CD4-positive, alpha-beta T cell treated with Interferon gamma for 1 hour (primary cell): ENCODE results near the gene IL21R.
A peak's percentile ranks its signal among the peaks of the same experiment; 100 is the strongest.

ENCODE experiments used
- DNase-seq: peaks from one replicate; pipeline ENCODE4 v3.0.0-alpha.2; 2020

Gene IL21R

GRCh38 chr16:27401768-27402568 is at the start of gene IL21R:
Gene IL21R (plus strand): TSS chr16:27402174. CDS start chr16:27430072, 27,898 bp downstream.
- peak; percentile 91 for DNase-seq

DNA sequence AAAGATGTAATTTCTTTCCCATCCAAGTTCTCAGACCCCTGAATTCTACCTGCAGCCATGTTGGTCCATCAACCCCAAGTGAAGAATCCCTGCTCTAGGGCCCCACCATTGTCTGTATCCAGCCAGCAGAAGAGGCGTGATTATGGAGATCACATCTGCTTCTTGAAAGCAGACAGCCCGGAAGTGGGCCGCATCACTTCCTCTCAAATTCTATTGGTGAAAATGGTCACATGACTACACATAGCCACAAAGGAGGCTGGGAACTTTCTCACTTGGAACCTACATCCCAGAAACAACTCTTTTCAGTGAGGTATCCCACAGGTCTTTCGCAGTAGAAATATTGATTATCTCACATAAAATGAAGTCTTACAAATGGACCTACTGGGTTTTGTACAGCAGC is 48.1 kb upstream of the IL21R start:
- no peak for DNase-seq

GRCh38 chr16:27355610-27356009 is 46.4 kb upstream of the IL21R start:
- DNase-seq = peak; percentile 47

DNA sequence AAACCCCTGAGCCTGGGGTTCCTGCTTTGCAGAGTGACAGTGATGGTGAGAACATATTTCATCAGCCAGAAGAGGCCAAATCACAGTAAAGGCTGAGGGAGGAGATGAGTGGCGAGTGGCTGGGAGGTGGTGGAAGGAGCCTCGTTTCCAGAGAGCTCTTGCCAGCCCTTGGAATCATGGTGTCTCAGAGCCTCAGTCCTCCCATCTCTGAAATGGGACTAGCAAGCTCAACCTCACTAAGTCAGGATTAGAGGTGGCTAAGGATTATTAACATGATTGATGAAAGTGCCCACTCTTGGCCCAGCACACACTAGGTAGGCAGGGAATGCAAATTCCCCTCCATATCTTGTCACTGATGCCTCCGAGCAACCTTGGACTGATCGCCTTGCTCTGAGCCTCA is 45.2 kb upstream of the IL21R start:
- DNase-seq = no peak

DNA sequence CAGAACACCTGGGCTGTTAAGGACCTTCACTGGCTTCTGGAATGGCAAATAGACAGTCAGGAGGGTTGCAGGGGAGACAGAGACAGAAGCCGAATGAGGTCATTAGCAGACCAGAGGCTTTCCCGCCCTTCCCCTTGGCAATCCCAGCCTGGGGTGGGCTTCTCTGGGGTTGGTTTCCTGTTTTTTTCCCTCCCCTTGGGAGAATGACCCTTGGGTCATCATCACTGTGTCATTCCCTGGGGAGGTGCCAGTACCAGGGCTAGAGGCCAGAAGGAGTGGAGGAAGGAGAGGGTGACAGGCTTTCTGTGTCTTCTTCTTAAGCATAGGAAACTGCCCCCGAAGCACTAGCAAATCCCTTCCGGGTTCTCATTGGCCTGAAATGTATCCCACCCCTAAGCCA is 42.9 kb upstream of the IL21R start:
- no peak for DNase-seq

DNA sequence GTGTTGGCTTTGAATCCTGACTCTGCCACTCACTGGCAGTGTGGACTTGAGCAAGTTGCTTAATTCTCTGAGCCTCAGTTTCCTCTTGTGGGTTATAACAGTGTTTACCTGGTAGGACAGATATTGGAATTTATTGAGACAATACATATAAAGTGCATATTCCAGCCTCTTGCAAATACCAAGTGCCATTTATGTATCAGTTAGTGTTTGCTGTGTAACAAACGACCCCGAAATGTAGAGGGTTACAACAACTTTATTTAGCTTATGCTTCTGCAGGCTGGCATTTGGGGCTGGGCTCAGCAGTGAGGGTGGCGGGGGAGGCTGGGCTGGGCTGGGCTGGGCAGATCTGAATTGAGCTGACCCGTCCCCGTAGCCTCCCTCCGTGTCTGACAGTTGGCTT is 42.4 kb upstream of the IL21R start:
- DNase-seq = no peak

- DNase-seq = no peak
Measured at GRCh38 chr16:27361987-27362386, 40.0 kb upstream of the IL21R start.

DNA sequence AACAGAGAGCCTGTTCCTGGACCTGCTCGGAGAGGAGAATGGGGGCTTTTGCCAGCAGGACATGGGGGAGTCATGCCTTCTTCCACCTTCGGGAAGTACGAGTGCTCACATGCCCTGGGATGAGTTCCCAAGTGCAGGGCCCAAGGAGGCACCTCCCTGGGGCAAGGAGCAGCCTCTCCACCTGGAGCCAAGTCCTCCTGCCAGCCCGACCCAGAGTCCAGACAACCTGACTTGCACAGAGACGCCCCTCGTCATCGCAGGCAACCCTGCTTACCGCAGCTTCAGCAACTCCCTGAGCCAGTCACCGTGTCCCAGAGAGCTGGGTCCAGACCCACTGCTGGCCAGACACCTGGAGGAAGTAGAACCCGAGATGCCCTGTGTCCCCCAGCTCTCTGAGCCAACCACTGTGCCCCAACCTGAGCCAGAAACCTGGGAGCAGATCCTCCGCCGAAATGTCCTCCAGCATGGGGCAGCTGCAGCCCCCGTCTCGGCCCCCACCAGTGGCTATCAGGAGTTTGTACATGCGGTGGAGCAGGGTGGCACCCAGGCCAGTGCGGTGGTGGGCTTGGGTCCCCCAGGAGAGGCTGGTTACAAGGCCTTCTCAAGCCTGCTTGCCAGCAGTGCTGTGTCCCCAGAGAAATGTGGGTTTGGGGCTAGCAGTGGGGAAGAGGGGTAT is 39.3 kb upstream of the IL21R start:
- DNase-seq = no peak

GRCh38 chr16:27363246-27363632 is 38.7 kb upstream of the IL21R start:
- DNase-seq = no peak

DNA sequence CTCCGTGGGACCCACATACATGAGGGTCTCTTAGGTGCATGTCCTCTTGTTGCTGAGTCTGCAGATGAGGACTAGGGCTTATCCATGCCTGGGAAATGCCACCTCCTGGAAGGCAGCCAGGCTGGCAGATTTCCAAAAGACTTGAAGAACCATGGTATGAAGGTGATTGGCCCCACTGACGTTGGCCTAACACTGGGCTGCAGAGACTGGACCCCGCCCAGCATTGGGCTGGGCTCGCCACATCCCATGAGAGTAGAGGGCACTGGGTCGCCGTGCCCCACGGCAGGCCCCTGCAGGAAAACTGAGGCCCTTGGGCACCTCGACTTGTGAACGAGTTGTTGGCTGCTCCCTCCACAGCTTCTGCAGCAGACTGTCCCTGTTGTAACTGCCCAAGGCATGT is 38.2 kb upstream of the IL21R start:
- DNase-seq = no peak

DNA sequence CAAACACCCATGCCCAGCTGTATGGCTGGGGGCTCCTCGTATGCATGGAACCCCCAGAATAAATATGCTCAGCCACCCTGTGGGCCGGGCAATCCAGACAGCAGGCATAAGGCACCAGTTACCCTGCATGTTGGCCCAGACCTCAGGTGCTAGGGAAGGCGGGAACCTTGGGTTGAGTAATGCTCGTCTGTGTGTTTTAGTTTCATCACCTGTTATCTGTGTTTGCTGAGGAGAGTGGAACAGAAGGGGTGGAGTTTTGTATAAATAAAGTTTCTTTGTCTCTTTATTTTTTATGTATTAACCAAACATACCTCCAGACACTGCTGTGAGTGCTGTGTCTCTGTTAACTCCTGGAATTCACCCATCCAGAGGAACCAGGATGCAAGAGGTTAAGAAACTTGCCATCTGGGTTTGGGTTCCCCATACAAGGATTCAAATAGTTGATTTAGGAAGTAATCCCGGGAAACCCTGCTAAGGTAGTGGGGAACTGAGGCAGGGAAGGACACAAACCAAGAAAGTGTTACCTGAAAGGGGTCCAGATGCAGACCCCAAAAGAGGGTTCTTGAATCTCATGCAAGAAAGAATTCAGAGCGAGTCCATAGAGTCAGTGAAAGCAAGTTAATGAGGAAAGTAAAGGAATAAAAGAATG is 37.4 kb upstream of the IL21R start:
- DNase-seq = no peak

DNA sequence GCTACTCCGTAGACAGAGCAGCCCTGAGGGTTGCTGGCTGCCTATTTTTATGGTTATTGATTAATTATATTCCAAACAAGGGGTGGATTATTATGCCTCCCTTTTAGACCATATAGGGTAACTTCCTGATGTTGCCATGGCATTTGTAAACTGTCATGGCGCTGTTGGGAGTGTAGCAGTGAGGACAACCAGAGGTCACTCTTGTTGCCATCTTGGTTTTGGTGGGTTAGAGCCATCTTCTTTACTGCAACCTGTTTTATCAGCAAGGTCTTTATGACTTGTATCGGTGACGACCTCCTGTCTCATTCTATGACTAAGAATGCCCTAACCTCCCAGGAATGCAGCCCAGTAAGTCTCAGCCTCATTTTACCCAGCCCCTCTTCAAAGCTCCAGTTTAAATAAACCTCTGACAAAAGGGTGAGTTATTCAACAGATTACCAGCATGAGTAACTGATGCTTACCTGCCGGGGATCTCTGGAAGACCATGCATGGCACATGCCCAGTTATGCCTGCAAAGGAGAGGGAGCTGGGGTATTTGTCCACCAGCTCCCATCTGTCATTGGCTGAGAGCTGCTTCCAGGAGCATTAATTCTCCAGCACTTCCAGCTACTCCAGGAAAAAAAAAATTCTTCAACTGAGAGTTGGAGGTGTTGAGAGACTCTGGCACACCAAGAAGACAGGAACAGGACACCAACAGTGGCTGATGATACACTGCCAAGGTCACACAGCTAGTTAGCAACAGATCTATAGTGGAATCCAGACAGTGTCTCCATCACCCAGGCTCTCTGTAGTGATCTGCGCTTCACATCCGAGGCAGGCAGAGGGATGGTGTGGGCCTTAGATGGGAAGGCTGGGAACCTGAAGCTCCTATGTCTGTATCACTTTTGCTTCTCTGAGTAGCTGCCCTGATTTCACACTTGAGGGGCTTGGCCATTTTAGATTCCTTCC is 36.6 kb upstream of the IL21R start:
- DNase-seq = no peak

GRCh38 chr16:27366687-27367460 is 35.1 kb upstream of the IL21R start:
- DNase-seq = no peak

DNA sequence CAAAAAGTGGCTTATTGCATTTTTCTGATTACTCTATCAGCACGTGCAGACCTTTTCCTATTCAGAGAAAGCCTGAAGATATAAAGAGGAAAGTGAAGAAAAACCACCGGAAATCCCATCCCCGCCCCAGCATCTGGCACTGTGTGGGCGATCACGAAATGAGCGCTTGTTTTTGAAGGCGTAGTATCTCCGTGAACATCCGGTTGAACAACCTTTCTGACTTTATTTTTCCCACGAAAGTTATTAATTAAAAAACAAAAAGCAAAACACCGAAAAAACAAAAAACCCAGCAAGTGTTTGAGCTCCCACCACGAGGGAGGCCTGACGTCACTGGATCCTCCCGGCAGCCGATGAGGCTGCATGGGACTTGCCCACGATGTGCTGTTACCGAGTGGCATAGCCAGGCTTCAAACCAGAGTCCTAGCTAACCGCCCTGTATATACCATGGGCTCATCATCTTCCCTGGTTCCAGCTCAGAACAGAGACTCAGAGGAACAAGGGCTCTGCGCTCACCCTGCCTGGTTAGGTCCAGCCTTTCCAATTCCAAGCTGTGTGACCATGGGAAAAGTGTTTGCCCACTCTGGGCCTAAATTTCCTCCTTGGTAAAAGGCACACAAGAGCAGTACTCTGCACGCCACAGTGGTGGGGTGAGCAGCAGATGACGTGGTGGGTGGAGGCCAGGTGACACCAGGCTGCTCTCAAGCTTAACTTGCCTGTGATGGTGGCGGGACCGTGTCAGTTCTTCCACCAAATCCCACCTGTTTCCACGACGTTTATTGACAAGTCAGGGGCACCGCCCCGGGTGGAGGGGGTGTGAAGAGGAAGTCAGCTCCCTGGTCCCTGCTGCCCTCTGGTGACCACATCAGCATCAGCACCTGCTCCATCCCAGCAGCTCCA is 34.3 kb upstream of the IL21R start:
- DNase-seq = peak; percentile 90

DNA sequence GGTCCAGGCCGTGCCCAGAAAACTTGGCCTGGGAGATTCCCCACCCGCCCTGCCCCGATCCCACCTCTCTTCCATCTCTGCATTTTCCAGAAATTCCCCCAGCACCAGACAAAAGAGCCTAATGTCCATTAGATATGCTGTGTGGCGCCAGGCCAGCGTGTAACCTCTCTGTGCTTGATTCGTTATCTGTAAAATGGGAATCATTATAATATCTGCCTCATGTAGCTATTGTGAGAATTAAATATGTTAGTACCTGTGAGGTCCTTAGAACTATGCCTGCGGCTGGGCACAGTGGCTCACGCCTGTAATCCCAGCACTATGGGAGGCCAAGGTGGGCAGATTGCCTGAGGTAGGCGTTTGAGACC is 33.6 kb upstream of the IL21R start:
- no peak for DNase-seq

DNA sequence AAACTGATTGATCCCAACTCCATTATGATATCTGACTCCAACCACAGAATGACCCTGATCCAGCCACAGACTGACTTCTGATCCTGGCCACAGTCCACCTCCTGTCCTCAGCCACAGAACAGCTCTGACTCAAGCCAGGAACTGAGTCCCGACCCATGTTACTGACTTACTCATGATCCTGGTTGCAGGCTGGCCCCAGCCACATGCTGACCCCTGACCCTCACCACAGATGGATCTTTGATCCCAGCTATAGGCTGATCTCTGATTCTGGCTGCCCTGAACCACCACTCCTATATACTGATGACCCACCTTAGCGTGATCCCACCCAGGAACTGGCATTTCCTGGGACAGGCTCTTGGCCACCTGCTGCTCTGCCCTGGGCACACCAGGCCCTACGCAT is 32.2 kb upstream of the IL21R start:
- DNase-seq = no peak

GRCh38 chr16:27370318-27370717 is 31.7 kb upstream of the IL21R start:
- no peak for DNase-seq

- DNase-seq = no peak
Measured at GRCh38 chr16:27373312-27373711, 28.7 kb upstream of the IL21R start.

DNA sequence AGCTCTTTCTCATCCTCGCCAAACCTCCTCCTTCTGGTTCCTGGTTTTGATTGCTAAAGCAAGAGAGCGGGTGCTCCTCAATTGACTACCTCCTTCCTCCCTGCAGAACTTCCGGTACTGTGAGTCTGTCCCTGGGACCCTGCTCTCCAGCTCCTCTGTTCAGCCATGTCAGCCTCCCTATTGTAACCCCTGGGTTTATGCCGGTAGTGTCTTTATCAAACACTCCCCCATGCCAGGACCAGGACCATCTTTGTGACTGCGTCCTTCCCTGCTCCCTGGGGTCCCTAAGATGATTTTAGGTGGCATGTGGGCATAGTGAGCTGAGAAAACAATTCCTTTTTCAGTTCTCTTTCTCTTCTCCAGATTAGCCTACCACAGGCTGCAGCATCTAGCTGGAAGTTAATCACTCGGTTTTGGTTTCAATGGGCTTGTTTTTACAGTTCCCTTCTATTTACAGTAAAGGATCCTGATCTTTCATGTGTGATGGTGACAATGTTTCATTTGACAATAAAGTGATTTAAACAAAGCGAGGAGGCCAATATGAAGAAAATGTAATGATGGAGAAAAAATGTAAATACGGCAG is 27.7 kb upstream of the IL21R start:
- DNase-seq = no peak

GRCh38 chr16:27374804-27375425 is 27.1 kb upstream of the IL21R start:
- peak; percentile 48 for DNase-seq
